ENCODE results near the gene LIN7C. TPM values are rescaled to one million over a fixed set of nuclear protein-coding genes. Genes with fewer than 3 reads are reported as not detected.

Gene LIN7C
- total and polyA plus RNA-seq, 2 of the 13 experiments (the other 11 are each of a cell fraction or from before 2014, with no cell fraction given), result 14.8 to 37.2 TPM

- TF ChIP-seq SOX13 (IDR thresholded peaks at IDR 0.05), result peak; percentile 43; the same call in 1 of the 2 replicates
- TF ChIP-seq SOX13 (CRISPR knock-in tag; conservative IDR thresholded peaks at IDR 0.05 in 1 of 2, IDR thresholded peaks at IDR 0.05 in 1 of 2), result peak in 1 of 2 experiments; percentile 86; a peak in 2 of 4 replicates
- TF ChIP-seq ZFP82 (CRISPR knock-in tag; IDR thresholded peaks at IDR 0.05; ENCODE audit: borderline replicate concordance), result 0 out of 2 replicates have a peak, but pooled peaks have one; percentile 35
- no peak for TF ChIP-seq CC2D1A (CRISPR knock-in tag; IDR thresholded peaks at IDR 0.05)
- TF ChIP-seq ZNF367 (CRISPR knock-in tag; IDR thresholded peaks at IDR 0.05; ENCODE audit: borderline replicate concordance), result no peak
- no peak for TF ChIP-seq ZNF749 (CRISPR knock-in tag; IDR thresholded peaks at IDR 0.05; ENCODE audit: borderline replicate concordance)
- no peak for TF ChIP-seq GPN1 (CRISPR knock-in tag; IDR thresholded peaks at IDR 0.05; ENCODE audit: borderline replicate concordance)
- TF ChIP-seq NFKB2 (CRISPR knock-in tag; IDR thresholded peaks at IDR 0.05; ENCODE audit: borderline replicate concordance), result no peak
- no peak for TF ChIP-seq AGO1 (IDR thresholded peaks at IDR 0.05; ENCODE audit: low read depth, low read length, poor library complexity, severe bottlenecking)
- TF ChIP-seq ZNF20 (CRISPR knock-in tag; IDR thresholded peaks at IDR 0.05), result no peak
- TF ChIP-seq ZNF782 (CRISPR knock-in tag; IDR thresholded peaks at IDR 0.05; ENCODE audit: borderline replicate concordance), result peak; percentile 97; the same call in 1 of the 2 replicates
- TF ChIP-seq ZNF264 (CRISPR knock-in tag; IDR thresholded peaks at IDR 0.05), result peak; percentile 47; the same call in 1 of the 2 replicates
- TF ChIP-seq CREB3 (CRISPR knock-in tag; IDR thresholded peaks at IDR 0.05), result no peak
- TF ChIP-seq, protein P1, sequence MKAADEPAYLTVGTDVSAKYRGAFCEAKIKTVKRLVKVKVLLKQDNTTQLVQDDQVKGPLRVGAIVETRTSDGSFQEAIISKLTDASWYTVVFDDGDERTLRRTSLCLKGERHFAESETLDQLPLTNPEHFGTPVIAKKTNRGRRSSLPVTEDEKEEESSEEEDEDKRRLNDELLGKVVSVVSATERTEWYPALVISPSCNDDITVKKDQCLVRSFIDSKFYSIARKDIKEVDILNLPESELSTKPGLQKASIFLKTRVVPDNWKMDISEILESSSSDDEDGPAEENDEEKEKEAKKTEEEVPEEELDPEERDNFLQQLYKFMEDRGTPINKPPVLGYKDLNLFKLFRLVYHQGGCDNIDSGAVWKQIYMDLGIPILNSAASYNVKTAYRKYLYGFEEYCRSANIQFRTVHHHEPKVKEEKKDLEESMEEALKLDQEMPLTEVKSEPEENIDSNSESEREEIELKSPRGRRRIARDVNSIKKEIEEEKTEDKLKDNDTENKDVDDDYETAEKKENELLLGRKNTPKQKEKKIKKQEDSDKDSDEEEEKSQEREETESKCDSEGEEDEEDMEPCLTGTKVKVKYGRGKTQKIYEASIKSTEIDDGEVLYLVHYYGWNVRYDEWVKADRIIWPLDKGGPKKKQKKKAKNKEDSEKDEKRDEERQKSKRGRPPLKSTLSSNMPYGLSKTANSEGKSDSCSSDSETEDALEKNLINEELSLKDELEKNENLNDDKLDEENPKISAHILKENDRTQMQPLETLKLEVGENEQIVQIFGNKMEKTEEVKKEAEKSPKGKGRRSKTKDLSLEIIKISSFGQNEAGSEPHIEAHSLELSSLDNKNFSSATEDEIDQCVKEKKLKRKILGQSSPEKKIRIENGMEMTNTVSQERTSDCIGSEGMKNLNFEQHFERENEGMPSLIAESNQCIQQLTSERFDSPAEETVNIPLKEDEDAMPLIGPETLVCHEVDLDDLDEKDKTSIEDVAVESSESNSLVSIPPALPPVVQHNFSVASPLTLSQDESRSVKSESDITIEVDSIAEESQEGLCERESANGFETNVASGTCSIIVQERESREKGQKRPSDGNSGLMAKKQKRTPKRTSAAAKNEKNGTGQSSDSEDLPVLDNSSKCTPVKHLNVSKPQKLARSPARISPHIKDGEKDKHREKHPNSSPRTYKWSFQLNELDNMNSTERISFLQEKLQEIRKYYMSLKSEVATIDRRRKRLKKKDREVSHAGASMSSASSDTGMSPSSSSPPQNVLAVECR (CRISPR knock-in tag; IDR thresholded peaks at IDR 0.05; ENCODE audit: borderline replicate concordance), result peak; percentile 53; the same call in 1 of the 2 replicates
- TF ChIP-seq, protein P2, sequence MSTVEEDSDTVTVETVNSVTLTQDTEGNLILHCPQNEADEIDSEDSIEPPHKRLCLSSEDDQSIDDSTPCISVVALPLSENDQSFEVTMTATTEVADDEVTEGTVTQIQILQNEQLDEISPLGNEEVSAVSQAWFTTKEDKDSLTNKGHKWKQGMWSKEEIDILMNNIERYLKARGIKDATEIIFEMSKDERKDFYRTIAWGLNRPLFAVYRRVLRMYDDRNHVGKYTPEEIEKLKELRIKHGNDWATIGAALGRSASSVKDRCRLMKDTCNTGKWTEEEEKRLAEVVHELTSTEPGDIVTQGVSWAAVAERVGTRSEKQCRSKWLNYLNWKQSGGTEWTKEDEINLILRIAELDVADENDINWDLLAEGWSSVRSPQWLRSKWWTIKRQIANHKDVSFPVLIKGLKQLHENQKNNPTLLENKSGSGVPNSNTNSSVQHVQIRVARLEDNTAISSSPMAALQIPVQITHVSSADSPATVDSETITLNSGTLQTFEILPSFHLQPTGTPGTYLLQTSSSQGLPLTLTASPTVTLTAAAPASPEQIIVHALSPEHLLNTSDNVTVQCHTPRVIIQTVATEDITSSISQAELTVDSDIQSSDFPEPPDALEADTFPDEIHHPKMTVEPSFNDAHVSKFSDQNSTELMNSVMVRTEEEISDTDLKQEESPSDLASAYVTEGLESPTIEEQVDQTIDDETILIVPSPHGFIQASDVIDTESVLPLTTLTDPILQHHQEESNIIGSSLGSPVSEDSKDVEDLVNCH (CRISPR knock-in tag; IDR thresholded peaks at IDR 0.05), result no peak
- no peak for TF ChIP-seq TSC22D2 (CRISPR knock-in tag; IDR thresholded peaks at IDR 0.05; ENCODE audit: borderline replicate concordance)
- TF ChIP-seq WIZ (CRISPR knock-in tag; IDR thresholded peaks at IDR 0.05), result no peak
- TF ChIP-seq, protein P3, sequence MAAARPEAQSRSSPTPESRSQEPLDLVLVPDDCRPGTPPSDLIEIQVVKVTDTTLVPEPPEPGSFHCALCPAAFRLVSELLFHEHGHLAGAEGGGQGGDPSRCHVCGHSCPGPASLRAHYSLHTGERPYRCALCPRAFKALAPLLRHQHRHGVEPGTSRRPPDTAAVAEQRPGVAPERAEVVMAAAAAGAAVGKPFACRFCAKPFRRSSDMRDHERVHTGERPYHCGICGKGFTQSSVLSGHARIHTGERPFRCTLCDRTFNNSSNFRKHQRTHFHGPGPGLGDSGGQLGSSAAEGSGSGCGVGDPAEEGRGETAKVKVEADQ (CRISPR knock-in tag; IDR thresholded peaks at IDR 0.05; ENCODE audit: borderline replicate concordance), result 0 out of 2 replicates have a peak, but pooled peaks have one; percentile 41
- TF ChIP-seq TCF7L2 (IDR thresholded peaks at IDR 0.05; ENCODE audit: low read depth, low read length), result no peak
- no peak for TF ChIP-seq ZFP36 (IDR thresholded peaks at IDR 0.05; ENCODE audit: borderline replicate concordance, low read depth, low read length, partially characterized antibody)
Measured at GRCh38 chr11:27475622-27476021, 30.9 kb downstream of the LIN7C start (continued).
